Measurements from ENCODE around the gene GNAZ.

- TF ChIP-seq CTCF (IDR thresholded peaks at IDR 0.05) (no peak), POLR2A (IDR thresholded peaks at IDR 0.05) (no peak), POLR2AphosphoS5 (IDR thresholded peaks at IDR 0.05) (no peak)
These were observed 84.8 kb downstream of the GNAZ start for GRCh38 chr22:23155143-23155542.

Measured in gastroesophageal sphincter (tissue), 3 donors.